HepG2 (cell line): ENCODE measurements around the gene WSB2.

Experiments used
- EP300 ChIP-seq, 3 experiments: sonication (generic) in 1 of 3; formaldehyde crosslinking in 1 of 3; IDR thresholded peaks; 2 replicates each; pipeline versions ENCODE4 v1.5.1 to v1.6.1; 2011 to 2020; ENCODE audit warnings: low read depth in 2 of 3, low read length in 2 of 3, borderline replicate concordance in 1 of 3, improper control_type of control experiment in 1 of 3, mild to moderate bottlenecking in 1 of 3, missing genetic modification reagents in 1 of 3, moderate library complexity in 1 of 3
- POLR2A ChIP-seq, 2 experiments: IDR thresholded peaks; 2 replicates each; pipeline ENCODE4 v1.6.1; 2011; ENCODE audit warnings: low read depth in 2 of 2, low read length in 2 of 2, mild to moderate bottlenecking in 1 of 2, moderate library complexity in 1 of 2; ENCODE audit not compliant: insufficient read depth in 1 of 2
- POLR2AphosphoS5 ChIP-seq: IDR thresholded peaks from 2 replicates; pipeline ENCODE4 v1.6.1; 2012; ENCODE audit warnings: low read depth, low read length
- PRPF4 ChIP-seq: fragments of 200-400 bp; formaldehyde crosslinking; IDR thresholded peaks from 2 replicates; pipeline ENCODE4 v1.6.1; 2016; ENCODE audit warnings: low read length, low read depth; ENCODE audit not compliant: poor library complexity, severe bottlenecking
- SKIL ChIP-seq: sonication (generic); formaldehyde crosslinking; IDR thresholded peaks from 2 replicates; pipeline ENCODE4 v1.8.0; 2022; ENCODE audit warnings: missing genetic modification reagents, mild to moderate bottlenecking, moderate library complexity, borderline replicate concordance
- ZNF777 ChIP-seq: sonication (generic); formaldehyde crosslinking; IDR thresholded peaks from 2 replicates; pipeline ENCODE4 v1.4.0; 2020; ENCODE audit warnings: missing genetic modification reagents

- TF ChIP-seq SKIL (CRISPR knock-in tag) = no peak
- no peak for TF ChIP-seq EP300 (IDR thresholded peaks at IDR 0.05; ENCODE audit: low read depth in 2 of 2, low read length in 2 of 2)
- no peak for TF ChIP-seq EP300 (CRISPR knock-in tag; IDR thresholded peaks at IDR 0.05; ENCODE audit: borderline replicate concordance)
- TF ChIP-seq PRPF4 = no peak
- TF ChIP-seq ZNF777 (CRISPR knock-in tag) = no peak
- no peak for TF ChIP-seq POLR2A (IDR thresholded peaks at IDR 0.05; ENCODE audit: insufficient read depth in 1 of 2, low read depth in 2 of 2, low read length in 2 of 2)
- TF ChIP-seq POLR2AphosphoS5 = no peak
Measured at GRCh38 chr12:118032188-118032587, 28.8 kb downstream of the WSB2 start.
